Subcutaneous adipose tissue (tissue), 4 donors: ENCODE data around the gene SF3A2. TPM values are rescaled to one million over a fixed set of nuclear protein-coding genes. Genes with fewer than 3 reads are reported as not detected.

ENCODE experiments used
- total RNA-seq, 4 donors: library from RNA; depleted of rRNA; stranded (reverse); fragments of >200 nt; gene quantifications; one replicate each; pipeline ENCODE4 v1.1.0, GENCODE V29; 2016
- TF ChIP-seq, protein P1 (sequence below): fragments of 450-650 bp; IDR thresholded peaks from one replicate; pipeline ENCODE4 v1.5.1; 2016; ENCODE audit warnings: low read depth, mild to moderate bottlenecking, control low read depth, antibody characterized with exemption, moderate library complexity

The SF3A2 gene
- total RNA-seq, 4 donors from 2014 or later = 13.4 to 59.3 (median 28.0) TPM

DNA sequence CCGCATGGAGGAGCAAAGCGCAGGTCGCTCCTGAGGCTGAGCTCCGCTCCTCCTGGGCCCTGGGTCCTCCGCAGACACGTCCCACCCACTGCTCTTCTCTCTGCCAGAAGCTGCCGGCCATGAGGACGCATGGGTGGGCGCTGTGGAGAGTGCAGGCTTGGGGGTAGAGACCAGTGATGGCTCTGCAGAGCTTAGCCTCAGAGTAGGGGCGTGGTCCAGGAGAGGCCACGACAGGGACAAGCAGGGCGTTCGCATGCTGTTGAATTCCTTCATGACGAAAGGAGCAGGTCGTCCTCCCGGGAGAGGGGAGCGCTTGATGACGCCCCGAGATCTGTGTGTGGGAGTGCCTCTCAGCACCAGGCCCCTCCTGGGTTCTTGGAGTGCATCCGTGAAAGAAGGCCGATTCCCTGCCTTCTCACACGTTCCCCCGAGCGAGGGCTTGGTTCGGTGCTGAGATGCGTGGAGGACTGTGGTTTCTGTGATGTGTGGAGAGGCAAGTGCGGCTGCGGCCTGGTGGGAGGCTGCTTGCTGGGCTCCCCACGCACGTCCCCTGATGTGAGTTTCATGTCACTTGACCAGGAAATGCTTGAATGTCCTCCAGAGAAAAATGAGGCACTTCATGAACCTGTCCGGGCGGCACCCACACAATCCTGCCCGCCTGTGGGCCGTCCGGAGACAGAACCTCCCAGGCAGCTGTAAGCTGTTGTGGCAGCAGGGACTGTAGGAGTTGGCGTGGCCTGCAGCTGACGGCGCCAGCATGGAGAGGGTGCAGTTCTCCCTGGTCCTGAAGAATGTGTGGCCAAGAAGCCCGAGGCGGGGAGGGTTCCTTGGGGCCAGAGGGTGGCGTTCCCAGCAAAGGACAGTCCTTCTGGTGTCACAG is 4.5 kb downstream of the SF3A2 start:
- TF ChIP-seq, protein P1, sequence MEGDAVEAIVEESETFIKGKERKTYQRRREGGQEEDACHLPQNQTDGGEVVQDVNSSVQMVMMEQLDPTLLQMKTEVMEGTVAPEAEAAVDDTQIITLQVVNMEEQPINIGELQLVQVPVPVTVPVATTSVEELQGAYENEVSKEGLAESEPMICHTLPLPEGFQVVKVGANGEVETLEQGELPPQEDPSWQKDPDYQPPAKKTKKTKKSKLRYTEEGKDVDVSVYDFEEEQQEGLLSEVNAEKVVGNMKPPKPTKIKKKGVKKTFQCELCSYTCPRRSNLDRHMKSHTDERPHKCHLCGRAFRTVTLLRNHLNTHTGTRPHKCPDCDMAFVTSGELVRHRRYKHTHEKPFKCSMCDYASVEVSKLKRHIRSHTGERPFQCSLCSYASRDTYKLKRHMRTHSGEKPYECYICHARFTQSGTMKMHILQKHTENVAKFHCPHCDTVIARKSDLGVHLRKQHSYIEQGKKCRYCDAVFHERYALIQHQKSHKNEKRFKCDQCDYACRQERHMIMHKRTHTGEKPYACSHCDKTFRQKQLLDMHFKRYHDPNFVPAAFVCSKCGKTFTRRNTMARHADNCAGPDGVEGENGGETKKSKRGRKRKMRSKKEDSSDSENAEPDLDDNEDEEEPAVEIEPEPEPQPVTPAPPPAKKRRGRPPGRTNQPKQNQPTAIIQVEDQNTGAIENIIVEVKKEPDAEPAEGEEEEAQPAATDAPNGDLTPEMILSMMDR = no peak

DNA sequence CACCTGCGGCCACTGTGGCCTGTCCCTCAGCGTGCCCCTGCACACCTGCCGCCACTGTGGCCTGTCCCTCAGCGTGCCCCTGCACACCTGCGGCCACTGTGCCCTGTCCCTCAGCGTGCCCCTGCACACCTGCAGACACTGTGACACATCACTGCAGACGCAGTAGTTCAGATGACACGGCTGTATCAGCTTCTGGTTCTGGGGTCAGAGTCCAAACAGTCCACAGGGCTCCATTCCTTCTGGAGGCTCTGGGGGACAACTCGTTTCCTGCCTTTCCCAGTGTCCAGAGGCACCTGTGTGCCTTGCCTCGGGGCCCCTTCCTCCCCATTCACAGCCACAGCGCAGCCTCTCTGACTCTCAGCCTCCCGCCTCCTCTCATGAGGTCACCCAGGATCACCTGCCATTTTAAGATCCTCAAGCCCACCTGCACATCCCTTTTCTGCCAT is 5.5 kb downstream of the SF3A2 start:
- TF ChIP-seq, protein P1 = no peak

DNA sequence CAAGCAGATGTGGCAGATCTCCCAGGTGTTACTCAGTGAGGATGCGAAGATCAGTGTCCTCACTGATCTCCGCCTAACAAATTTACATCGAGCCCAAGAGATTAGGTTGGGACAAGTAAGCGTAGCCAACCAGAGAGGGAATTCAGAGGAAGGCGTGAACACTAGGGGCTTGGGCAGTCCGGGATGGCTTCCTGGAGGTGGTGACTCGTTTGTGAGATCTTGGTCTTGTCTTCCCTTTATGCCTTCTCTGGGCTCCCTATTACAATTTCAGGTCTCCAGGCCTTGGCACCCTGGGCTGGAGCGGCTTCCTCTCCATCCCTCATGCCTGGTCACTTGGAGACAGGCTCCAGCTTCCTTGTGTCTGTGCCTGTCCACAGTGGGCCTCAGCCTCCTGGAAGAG is 6.2 kb downstream of the SF3A2 start:
- TF ChIP-seq, protein P1 = no peak

DNA sequence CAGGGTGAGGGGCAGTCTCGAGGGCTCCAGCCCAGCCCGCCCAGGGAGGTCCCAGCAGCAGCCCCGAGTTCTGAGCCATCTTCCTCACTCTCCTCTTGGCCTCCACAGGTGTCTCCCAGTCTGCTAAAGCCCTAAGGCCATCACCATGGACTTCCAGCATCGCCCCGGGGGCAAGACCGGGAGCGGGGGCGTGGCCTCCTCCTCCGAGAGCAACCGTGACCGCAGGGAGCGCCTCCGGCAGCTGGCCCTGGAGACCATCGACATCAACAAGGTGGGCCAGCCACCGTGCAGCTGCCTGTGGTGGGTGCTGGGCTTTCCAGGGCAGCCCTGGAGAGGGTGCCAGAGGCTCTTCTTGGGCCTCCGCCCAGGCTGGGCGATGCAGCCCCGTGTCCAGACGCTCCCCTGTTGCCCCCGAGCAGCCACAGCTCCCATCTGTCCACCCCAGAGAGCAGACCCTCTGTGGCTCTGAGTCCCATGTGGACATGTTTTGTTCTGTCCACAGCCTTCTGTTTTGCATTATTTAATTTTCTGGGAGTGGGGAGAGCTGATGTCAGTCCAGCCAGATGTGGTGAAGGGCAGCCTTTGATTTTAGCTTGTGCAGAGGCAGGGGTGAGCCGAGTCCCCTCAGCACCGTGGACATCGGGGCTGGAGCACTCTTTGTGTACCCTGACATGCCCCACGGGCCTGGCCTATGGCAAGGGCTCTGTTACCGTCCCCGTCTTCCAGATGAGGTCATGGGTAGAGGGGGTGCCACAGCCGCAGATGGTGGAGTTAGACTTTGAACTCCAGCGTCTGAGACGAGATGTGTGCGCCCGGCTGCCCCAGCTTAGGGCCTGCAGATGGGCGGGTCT is 6.9 kb downstream of the SF3A2 start:
- TF ChIP-seq, protein P1 = no peak

DNA sequence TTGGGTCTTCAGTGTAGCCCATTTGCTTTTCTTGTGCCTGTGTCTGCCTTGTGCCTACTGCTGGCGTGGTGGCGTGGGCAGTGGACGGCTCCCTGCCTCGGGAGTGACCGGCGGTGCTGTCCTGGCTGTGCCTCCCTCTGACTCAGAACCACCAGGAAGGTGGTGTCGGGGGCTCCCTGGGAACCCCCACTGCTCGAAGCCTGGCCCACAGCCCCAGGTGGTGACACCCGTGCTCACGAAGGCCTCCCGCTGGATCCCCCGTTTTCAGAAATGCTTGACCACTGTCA is 7.4 kb downstream of the SF3A2 start:
- TF ChIP-seq, protein P1 = no peak

DNA sequence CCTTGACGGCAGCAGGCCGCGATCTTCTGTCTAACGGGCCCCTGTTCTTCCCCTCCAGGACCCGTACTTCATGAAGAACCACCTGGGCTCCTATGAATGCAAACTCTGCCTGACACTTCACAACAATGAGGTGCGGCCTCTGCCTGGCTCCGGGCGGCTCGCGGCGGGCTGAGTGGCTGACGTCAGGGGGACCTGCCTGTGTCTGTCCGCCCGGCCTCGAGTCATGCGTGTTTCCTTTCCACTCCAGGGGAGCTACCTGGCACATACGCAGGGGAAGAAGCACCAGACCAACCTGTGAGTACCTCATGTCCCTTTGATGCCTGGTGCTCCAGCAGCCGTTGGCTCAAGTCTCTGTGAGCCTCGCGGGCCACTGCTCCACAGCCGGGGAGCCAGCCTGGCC is 7.9 kb downstream of the SF3A2 start:
- TF ChIP-seq, protein P1 = no peak

DNA sequence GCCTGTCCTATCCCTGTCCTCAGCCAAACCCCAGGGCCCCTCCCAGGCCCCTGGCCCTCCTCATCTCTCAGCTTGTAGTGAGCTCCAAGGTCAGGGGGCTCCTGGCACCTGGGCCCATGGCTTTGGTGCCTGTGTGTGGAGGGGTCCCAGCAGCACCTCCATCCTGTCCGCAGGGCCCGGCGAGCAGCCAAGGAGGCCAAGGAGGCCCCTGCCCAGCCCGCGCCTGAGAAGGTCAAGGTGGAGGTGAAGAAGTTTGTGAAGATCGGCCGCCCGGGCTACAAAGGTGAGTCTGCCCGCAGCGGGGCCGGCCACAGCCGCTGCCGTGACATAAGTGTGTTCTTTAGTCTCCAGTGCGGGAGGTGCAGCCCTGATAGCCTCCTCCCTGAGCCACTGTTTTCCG is 8.6 kb downstream of the SF3A2 start:
- TF ChIP-seq, protein P1 = no peak
